Mammary epithelial cell (primary cell): ENCODE measurements around the gene PLCG1.

Source experiments
- EZH2 ChIP-seq: IDR thresholded peaks from 2 replicates; pipeline ENCODE4 v1.6.1; 2012; ENCODE audit warnings: low read length, inconsistent platforms, borderline replicate concordance
- TF ChIP-seq, protein P1 (sequence below), 2 donors: IDR thresholded peaks in 1 of 2; conservative IDR thresholded peaks in 1 of 2; 2 replicates each; pipeline ENCODE4 v1.5.1; 2011 to 2012; ENCODE audit warnings: inconsistent platforms in 2 of 2, low read length in 2 of 2, mild to moderate bottlenecking in 2 of 2, control low read depth in 1 of 2, low read depth in 1 of 2; ENCODE audit not compliant: insufficient read depth in 1 of 2; ENCODE audit errors: extremely low read depth in 1 of 2

DNA sequence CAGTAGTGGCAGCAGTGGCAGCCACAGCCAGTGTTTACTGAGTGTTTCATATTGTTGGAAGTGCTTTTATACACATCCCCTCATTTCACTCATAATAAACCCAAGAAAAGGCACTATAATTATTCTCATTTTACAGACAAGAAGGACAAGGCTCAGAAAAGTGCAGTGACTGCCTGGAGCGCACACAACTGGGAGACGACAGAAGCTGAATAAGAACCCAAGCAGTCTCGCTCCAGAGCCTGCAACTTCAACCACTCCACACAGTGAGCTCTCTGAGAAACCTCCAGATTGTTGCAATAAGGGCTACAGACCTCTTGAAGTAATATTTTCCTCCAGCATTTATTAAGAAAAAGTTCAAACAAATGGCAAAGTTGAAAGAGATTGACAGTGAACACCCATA lies 76.9 kb downstream of the PLCG1 start:
- TF ChIP-seq, protein P1, sequence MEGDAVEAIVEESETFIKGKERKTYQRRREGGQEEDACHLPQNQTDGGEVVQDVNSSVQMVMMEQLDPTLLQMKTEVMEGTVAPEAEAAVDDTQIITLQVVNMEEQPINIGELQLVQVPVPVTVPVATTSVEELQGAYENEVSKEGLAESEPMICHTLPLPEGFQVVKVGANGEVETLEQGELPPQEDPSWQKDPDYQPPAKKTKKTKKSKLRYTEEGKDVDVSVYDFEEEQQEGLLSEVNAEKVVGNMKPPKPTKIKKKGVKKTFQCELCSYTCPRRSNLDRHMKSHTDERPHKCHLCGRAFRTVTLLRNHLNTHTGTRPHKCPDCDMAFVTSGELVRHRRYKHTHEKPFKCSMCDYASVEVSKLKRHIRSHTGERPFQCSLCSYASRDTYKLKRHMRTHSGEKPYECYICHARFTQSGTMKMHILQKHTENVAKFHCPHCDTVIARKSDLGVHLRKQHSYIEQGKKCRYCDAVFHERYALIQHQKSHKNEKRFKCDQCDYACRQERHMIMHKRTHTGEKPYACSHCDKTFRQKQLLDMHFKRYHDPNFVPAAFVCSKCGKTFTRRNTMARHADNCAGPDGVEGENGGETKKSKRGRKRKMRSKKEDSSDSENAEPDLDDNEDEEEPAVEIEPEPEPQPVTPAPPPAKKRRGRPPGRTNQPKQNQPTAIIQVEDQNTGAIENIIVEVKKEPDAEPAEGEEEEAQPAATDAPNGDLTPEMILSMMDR (conservative IDR thresholded peaks at IDR 0.05 in 1 of 2, IDR thresholded peaks at IDR 0.05 in 1 of 2; ENCODE audit: extremely low read depth in 1 of 2, insufficient read depth in 1 of 2, low read depth in 1 of 2, low read length in 2 of 2) = no peak
- TF ChIP-seq EZH2 = no peak
